HG03060 (cell line): ENCODE measurements around the gene ATXN7L1.
"Not testable (repeated sequence)": the region's sequence is repeated elsewhere in the genome, so short reads cannot be mapped to it uniquely, and the experiment has no call there.

ENCODE experiments used
- ATAC-seq: cut with Tn5 transposase; IDR thresholded peaks from one replicate; pipeline ENCODE4 v1.9.1; 2021; ENCODE audit warnings: low read depth, moderate number of reproducible peaks; ENCODE audit not compliant: unreplicated experiment

ATXN7L1 gene

GRCh38 chr7:105625986-105626385 lies 250.4 kb downstream of the ATXN7L1 start:
- ATAC-seq, result no peak

DNA sequence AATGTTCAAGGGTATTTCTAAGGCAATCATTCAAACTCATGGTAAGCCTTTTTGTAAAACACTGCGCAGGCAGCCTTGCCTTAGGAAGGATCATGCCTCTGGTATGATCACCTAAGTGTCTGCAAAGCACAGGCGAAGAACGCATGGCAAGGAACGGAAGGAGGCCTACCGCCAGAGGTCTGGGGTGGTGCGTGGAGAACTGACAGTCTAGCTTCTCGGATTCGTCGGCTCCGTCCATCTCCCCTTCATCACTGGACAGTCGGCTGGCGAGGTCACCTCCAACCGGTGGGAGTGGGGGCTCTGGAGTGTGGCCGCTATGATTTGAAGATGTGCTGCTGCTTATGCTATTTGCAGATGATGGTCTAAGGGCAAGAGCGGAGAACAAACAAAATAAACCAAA lies 252.5 kb downstream of the ATXN7L1 start:
- no peak for ATAC-seq

DNA sequence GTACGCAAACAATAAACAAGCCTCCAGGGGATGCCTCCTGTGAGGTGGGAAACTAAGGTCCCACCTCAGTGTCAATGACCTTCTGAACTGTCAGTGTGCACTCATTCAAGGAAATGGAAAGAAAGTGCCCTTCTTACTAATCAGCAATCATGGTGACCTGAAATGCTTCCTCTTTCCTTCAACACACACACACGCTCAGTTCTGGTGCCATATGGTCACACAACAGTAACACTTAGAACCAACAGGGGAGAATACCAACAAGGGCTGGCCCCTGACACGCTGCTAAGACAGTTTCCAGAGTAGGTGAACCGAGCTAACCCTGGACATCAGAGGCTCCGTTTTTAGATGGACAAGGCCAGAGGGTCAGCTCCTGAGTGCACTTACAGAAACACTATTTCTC lies 253.0 kb downstream of the ATXN7L1 start:
- no peak for ATAC-seq

GRCh38 chr7:105622106-105622731 lies 254.2 kb downstream of the ATXN7L1 start:
- ATAC-seq, result no peak

GRCh38 chr7:105621617-105622016 lies 254.8 kb downstream of the ATXN7L1 start:
- no peak for ATAC-seq

DNA sequence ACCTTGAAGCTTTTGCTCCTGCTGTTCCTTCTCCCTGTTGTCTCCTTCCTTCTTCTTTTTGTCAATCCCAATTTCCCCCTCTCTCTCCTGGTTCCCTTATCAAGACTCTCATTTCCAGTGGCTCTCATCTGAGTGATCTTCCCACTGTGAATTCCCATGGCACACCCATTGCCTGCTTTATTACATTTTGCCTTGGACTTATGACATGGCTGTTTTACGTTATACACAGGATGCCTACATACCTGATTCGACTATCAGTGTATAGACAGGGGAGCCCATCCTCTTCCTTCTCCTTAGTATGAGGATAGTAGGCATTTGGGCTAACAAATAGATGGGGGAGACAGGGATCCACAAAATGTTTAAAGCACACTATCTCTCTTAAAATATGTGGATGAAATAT lies 255.2 kb downstream of the ATXN7L1 start:
- ATAC-seq, result no peak

GRCh38 chr7:105619590-105619989 lies 256.8 kb downstream of the ATXN7L1 start:
- ATAC-seq, result no peak

- no peak for ATAC-seq
Observed at GRCh38 chr7:105618016-105618296, 258.4 kb downstream of the ATXN7L1 start.

GRCh38 chr7:105617280-105618015 lies 259.0 kb downstream of the ATXN7L1 start:
- no peak for ATAC-seq

- ATAC-seq, result no peak
Observed at GRCh38 chr7:105614341-105614840, 262.0 kb downstream of the ATXN7L1 start.

GRCh38 chr7:105613611-105614330 lies 262.6 kb downstream of the ATXN7L1 start:
- ATAC-seq, result no peak

GRCh38 chr7:105612806-105613205 lies 263.6 kb downstream of the ATXN7L1 start:
- no peak for ATAC-seq

DNA sequence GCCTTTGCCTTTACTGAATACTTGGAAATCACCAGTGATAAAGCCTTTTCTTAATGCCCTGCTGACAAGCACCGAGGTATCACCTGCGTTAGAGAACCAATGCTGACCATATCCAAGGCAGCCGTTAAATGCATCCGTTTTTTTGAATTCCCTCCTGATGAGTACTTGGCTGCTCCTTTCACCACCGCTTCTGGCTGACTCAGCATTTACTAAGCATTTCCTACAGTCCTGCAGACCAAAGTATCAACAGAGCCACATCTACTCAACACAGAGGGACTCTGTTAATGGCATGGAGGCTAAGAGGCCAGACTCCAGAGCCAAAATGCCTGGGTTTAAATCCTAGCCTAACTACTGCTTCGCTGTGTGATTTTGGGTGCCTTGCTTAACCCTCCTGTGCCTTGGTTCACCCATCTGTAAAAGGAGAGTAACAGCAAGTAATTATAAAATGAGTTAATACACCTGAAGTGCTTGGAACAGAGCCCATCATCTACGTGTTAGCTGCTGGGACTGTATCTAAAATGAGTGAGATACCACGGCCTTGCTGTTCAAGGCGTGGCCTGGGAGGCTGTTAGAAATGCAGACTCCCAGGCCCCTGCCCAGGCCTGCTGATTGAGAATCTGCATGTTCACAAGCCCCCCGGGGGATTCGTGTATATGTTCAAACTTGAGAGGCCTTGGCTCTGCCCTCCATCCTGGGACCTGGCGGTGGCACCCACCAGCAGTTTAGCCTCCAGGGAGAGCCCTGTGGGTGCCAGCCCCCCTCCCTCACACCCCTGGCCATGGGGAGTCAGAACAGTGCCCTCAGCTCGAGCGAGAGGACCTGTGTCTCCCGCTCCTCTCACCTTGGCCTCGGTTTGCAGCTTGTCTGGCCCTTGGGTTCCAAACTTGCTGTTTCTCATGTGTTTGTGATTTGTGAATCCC lies 264.3 kb downstream of the ATXN7L1 start:
- no peak for ATAC-seq

GRCh38 chr7:105610165-105610930 lies 266.1 kb downstream of the ATXN7L1 start:
- ATAC-seq, result no peak

- no peak for ATAC-seq
Observed at GRCh38 chr7:105602325-105603305, 273.8 kb downstream of the ATXN7L1 start.

DNA sequence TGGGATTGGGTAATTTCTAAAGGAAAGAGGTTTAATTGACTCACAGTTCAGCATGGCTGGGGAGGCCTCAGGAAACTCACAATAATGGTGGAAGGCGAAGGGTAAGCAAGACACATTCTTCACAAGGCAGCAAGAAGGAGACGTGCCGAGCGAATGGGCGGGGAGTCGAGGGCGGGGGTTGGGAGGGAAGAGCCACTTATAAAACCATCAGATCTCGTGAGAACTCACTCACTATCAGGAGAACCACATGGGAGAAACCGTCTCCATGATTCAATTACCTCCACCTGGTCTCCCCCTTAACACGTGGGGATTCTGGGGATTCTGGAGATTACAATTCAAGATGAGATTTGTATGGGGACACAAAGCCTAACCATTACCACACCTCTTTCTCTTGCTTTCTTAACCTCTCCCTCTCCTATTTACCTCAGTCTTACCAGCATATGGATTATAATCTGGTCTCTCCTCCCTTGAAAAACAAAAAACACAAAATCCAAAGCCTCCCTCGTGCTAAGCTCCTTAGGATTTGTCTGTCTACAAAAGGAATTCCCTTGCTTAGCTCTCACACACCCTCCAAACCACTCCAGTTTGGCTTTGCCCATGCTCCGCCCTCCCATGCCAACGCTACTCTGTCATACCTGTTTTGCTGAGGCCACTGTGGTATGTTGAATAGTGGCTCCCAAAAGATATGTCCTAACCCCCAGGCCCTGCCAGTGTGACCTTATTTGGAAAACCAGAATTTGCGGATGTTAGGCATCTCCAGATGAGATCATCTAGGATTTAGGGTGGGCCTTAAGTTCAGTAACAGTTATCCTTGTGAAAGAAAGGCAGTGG lies 275.5 kb downstream of the ATXN7L1 start:
- no peak for ATAC-seq

DNA sequence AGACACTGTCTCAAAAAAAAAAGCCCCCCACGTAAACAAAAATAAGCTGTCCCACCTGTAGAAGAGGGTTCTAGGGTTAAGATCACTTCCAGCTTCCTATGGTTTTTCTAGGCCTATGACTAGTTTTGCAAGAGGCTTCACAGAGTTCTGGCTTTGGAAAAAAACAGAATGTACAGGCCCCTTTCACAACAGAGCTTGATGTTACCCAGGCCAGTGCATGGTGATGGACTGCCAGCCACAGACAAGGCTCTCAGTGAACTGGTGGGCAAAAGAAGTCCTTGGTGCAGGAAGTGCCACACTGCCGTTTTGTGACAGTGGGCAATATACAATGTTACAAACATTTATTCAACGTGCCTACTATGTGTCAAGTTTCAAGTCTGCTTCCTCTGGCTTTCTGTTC lies 276.8 kb downstream of the ATXN7L1 start:
- no peak for ATAC-seq

GRCh38 chr7:105599080-105599479 lies 277.3 kb downstream of the ATXN7L1 start:
- not testable (repeated sequence) for ATAC-seq
